BJ (cell line): Measurements from ENCODE around the gene ABLIM1. TPM values are rescaled to one million over a fixed set of nuclear protein-coding genes. Genes with fewer than 3 reads are reported as not detected.

ENCODE experiments used
- CTCF ChIA-PET: fragments of 350-600 bp; formaldehyde crosslinking; extraction: SDS; loops from one replicate; lab custom pipeline; 2021; ENCODE audit warnings: antibody characterized with exemption, inconsistent platforms; lab: Yijun Ruan, JAX
- POLR2A ChIA-PET: fragments of 300-600 bp; sonication (Branson Sonifier 250); formaldehyde crosslinking; extraction: SDS; loops from one replicate; lab custom pipeline; 2021; ENCODE audit warnings: antibody characterized with exemption; lab: Charles Lee
- DNase-seq: peaks from one replicate; pipeline ENCODE4 v3.0.0-alpha.2; 2011; ENCODE audit warnings: low read depth
- H3K27me3 ChIP-seq: 2 replicates; pipeline ENCODE4 v1.6.0; 2011; ENCODE audit warnings: low read length; ENCODE audit not compliant: control insufficient read depth, insufficient read depth
- H3K36me3 ChIP-seq: 2 replicates; pipeline ENCODE4 v1.5.1; 2011; ENCODE audit warnings: low read length; ENCODE audit not compliant: control insufficient read depth, insufficient read depth
- H3K4me3 ChIP-seq: 2 replicates; pipeline ENCODE4 v1.5.1; 2011; ENCODE audit warnings: low read depth, mild to moderate bottlenecking, control low read depth, low read length
- polyA plus RNA-seq: library from polyadenylated mRNA; depleted of rRNA; stranded (reverse); fragments of >200 nt; gene quantifications from 2 replicates; pipeline ENCODE4 v1.2.3, GENCODE V29; 2011
- TF ChIP-seq, protein P1 (sequence below): IDR thresholded peaks from 2 replicates; pipeline ENCODE4 v1.5.1; 2011; ENCODE audit warnings: low read depth, mild to moderate bottlenecking, control low read depth, inconsistent platforms, low read length, moderate library complexity; ENCODE audit not compliant: insufficient read depth

Gene ABLIM1
- polyA plus RNA-seq, 1 experiment = 14.4 TPM

DNA sequence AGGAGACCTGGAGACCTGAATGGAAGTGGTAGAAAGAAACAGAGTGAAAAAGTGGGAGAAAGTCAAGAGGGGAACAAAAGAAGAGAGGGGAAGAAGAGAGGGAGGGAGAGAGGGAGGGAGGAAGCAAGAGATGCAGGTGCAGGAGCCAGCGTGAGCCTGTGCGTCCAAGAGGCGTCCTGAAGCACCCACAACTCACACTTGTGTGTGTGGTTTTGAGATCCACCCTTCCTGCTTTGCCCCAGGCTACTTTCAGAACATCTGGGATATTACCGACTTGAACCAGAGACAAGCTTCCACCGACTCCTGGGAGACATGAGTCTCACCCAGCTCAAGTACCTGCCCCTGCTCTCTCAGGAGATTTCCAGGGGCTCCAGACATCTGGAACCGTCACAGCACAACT is 263.5 kb downstream of the ABLIM1 start:
- Histone ChIP-seq H3K36me3 (no peaks in the 10 kb centered on the region), H3K4me3 (no peak overlapping the region), H3K27me3 (peaks cover 21% of the 10 kb centered on the region)
- ChIA-PET POLR2A (no interaction called here), CTCF (no interaction called here)
- TF ChIP-seq, protein P1, sequence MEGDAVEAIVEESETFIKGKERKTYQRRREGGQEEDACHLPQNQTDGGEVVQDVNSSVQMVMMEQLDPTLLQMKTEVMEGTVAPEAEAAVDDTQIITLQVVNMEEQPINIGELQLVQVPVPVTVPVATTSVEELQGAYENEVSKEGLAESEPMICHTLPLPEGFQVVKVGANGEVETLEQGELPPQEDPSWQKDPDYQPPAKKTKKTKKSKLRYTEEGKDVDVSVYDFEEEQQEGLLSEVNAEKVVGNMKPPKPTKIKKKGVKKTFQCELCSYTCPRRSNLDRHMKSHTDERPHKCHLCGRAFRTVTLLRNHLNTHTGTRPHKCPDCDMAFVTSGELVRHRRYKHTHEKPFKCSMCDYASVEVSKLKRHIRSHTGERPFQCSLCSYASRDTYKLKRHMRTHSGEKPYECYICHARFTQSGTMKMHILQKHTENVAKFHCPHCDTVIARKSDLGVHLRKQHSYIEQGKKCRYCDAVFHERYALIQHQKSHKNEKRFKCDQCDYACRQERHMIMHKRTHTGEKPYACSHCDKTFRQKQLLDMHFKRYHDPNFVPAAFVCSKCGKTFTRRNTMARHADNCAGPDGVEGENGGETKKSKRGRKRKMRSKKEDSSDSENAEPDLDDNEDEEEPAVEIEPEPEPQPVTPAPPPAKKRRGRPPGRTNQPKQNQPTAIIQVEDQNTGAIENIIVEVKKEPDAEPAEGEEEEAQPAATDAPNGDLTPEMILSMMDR = no peak
- DNase-seq = no peak

DNA sequence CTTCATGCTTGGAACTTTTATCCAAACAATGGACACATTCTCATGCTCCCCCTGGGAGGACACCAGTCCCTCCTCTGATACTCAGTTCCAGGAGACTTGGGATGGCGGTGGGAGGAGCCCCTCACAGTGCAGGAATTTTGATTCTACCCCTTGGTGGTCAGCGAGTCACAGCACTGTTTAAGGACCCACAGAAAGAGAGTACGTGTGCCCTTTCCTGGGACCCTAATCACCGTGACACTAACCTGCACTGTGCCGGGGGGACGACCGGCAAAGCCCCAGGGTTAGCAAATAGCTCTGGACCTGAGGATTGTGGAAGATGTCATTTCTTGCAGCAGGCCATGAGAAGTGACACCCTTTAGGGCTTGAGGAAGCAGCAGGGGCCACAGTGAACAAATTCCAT is 264.2 kb downstream of the ABLIM1 start:
- no peak for DNase-seq
- POLR2A ChIA-PET = no interaction called here
- CTCF ChIA-PET = no interaction called here
- TF ChIP-seq, protein P1 = no peak
- Histone ChIP-seq H3K36me3 (no peaks in the 10 kb centered on the region), H3K27me3 (peaks cover 21% of the 10 kb centered on the region), H3K4me3 (no peak overlapping the region)

DNA sequence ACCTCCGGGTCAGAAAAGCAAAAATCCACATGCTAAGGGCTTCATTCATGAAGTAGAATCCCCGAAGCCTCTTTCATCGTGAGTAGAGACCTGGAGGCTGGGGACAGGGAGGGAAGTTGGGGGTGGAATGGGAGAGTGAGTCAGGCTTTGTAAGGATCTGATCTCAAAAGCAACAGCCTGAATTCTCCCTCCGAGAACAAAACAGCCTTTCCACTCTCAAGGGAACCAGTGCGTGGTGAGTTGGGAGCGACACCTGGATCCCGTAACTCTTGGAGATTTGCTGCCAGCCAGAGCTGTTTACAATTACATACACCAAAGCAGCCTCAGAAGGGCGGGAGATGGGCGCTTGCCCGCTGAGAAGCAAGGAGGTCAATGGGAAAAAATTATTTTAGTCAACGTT is 264.6 kb downstream of the ABLIM1 start:
- POLR2A ChIA-PET = no interaction called here
- TF ChIP-seq, protein P1 = no peak
- no peak overlapping the region for H3K4me3 ChIP-seq
- H3K36me3 ChIP-seq = no peaks in the 10 kb centered on the region
- CTCF ChIA-PET = no interaction called here
- H3K27me3 ChIP-seq = peaks cover 18% of the 10 kb centered on the region
- DNase-seq = no peak

DNA sequence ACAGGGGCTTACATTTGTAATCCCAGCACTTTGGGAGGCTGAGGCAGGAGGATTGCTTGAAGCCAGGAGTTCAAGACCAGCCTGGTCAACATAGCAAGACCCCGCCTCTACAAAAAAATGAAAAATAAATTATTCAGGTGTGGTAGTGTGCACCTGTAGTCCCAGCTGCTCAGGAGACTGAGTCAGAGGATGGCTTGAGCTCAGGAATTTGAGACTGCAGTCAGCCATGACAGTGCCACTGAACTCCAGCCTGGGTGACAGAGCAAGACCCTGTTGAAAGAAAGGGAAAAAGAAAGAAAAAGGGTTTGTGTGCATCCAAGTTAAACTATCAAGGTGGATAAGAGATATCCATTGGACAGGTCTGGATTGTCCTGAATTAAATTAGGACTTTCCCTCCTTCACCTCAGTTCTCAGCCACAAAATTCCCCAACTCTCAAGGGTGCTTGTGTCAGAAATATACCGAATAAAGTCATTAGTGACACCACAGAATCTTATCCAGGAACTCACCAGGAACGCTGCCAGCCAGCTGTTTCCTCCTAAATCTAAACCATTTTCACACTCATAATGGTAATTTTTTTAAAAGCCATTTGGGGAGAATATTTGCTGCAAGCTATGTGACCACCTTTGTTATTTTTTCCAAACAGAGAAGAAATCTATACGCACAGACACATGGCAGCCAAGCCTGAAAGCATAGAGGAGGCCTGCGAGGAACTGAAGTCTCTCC is 265.8 kb downstream of the ABLIM1 start:
- Histone ChIP-seq H3K27me3 (peaks cover 13% of the 10 kb centered on the region), H3K36me3 (no peaks in the 10 kb centered on the region), H3K4me3 (no peak overlapping the region)
- ChIA-PET POLR2A (no interaction called here), CTCF (interaction anchor here (1.0 to 2.1 kb wide), 2 partner anchors 40 to 89 kb away, joined by 3 to 6 read pairs; no protein-coding TSS in a partner anchor)
- DNase-seq = no peak
- TF ChIP-seq, protein P1 = no peak

DNA sequence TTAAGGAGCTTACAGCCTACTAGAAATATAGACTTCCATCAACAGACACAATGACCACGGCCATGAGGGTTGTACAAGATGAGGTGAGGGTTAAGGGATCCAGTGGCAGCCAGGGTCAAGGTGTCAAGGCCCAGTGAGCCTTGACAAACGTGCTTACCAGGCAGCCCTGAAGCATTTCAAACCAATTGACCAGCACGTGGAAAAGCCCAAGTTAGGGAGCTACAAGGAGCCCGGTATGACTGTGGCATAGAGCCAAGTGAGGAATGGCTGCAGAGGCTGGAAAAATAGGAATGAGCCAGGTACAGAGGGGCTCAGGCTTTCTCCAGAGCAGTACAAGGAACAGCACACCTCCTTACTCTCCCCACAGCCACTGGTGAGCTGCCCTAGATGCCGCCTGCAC is 266.5 kb downstream of the ABLIM1 start:
- TF ChIP-seq, protein P1 = no peak
- no peak overlapping the region for H3K4me3 ChIP-seq
- CTCF ChIA-PET = interaction anchor here (1.0 to 2.1 kb wide), 2 partner anchors 41 to 88 kb away, joined by 3 to 6 read pairs; no protein-coding TSS in a partner anchor
- DNase-seq = no peak
- peaks cover 9% of the 10 kb centered on the region for H3K27me3 ChIP-seq
- no peaks in the 10 kb centered on the region for H3K36me3 ChIP-seq
- POLR2A ChIA-PET = no interaction called here
